Glutamatergic neuron (in vitro differentiated cells): ENCODE measurements around the gene SLC9A4. TPM values are rescaled to one million over a fixed set of nuclear protein-coding genes. Genes with fewer than 3 reads are reported as not detected.

Experiments
- DNase-seq: peaks from one replicate; pipeline ENCODE4 v3.0.0; 2022
- H3K27ac Mint-ChIP-seq: one replicate; pipeline ENCODE4 v1.8.0; 2020; ENCODE audit warnings: mild to moderate bottlenecking, mixed read lengths, inconsistent platforms; ENCODE audit not compliant: unreplicated experiment
- H3K27me3 Mint-ChIP-seq: one replicate; pipeline ENCODE4 v1.8.0; 2020; ENCODE audit warnings: mild to moderate bottlenecking, moderate library complexity, mixed read lengths, inconsistent platforms; ENCODE audit not compliant: unreplicated experiment
- H3K36me3 Mint-ChIP-seq: one replicate; pipeline ENCODE4 v1.8.0; 2020; ENCODE audit warnings: mild to moderate bottlenecking, mixed read lengths, inconsistent platforms; ENCODE audit not compliant: unreplicated experiment
- H3K4me1 Mint-ChIP-seq: one replicate; pipeline ENCODE4 v1.8.0; 2020; ENCODE audit warnings: mild to moderate bottlenecking, low read depth, mixed read lengths, inconsistent platforms; ENCODE audit not compliant: unreplicated experiment
- H3K4me3 Mint-ChIP-seq: one replicate; pipeline ENCODE4 v1.8.0; 2020; ENCODE audit warnings: mild to moderate bottlenecking, mixed read lengths, inconsistent platforms; ENCODE audit not compliant: unreplicated experiment
- H3K9me3 Mint-ChIP-seq: one replicate; pipeline ENCODE4 v1.8.0; 2020; ENCODE audit warnings: mild to moderate bottlenecking, moderate library complexity, mixed read lengths, inconsistent platforms; ENCODE audit not compliant: unreplicated experiment
- CTCF ChIP-seq: fragments of 200-600 bp; sonication (generic); IDR thresholded peaks from one replicate; pipeline ENCODE4 v1.5.0; 2021; ENCODE audit not compliant: partially characterized antibody, unreplicated experiment
- total RNA-seq: library from RNA; stranded (reverse); fragmentation: NEBNext Ultra II Directional; extraction: Animal tissue kit (Norgen Biotek cat#: 25700); gene quantifications from one replicate; pipeline ENCODE4 v1.2.1, GENCODE V29; 2021; ENCODE audit not compliant: unreplicated experiment

Gene SLC9A4
- total RNA-seq, 1 donor from 2014 or later = 0.12 TPM

GRCh38 chr2:102527086-102527485, 54.1 kb downstream of the SLC9A4 start:
- Mint-ChIP-seq H3K4me1 (no peaks in the 10 kb centered on the region), H3K27ac (no peak overlapping the region), H3K27me3 (peaks cover 1% of the 10 kb centered on the region), H3K36me3 (no peaks in the 10 kb centered on the region), H3K9me3 (no peaks in the 10 kb centered on the region), H3K4me3 (no peak overlapping the region)
- no peak for TF ChIP-seq CTCF
- DNase-seq = no peak

- no peak for TF ChIP-seq CTCF
- no peak for DNase-seq
- Mint-ChIP-seq H3K4me1 (no peaks in the 10 kb centered on the region), H3K27ac (no peak overlapping the region), H3K27me3 (no peaks in the 10 kb centered on the region), H3K9me3 (no peaks in the 10 kb centered on the region), H3K36me3 (no peaks in the 10 kb centered on the region), H3K4me3 (no peak overlapping the region)
Observed at GRCh38 chr2:102538491-102538890, 65.5 kb downstream of the SLC9A4 start.

- Mint-ChIP-seq H3K9me3 (no peaks in the 10 kb centered on the region), H3K4me1 (no peaks in the 10 kb centered on the region), H3K27ac (no peak overlapping the region), H3K4me3 (no peak overlapping the region), H3K36me3 (no peaks in the 10 kb centered on the region), H3K27me3 (no peaks in the 10 kb centered on the region)
- TF ChIP-seq CTCF = no peak
- DNase-seq = no peak
Observed at GRCh38 chr2:102540882-102541281, 67.9 kb downstream of the SLC9A4 start.

GRCh38 chr2:102544182-102544581, 71.2 kb downstream of the SLC9A4 start:
- no peaks in the 10 kb centered on the region for H3K27me3 Mint-ChIP-seq
- no peaks in the 10 kb centered on the region for H3K4me1 Mint-ChIP-seq
- peaks cover 3% of the 10 kb centered on the region for H3K36me3 Mint-ChIP-seq
- no peak overlapping the region for H3K4me3 Mint-ChIP-seq
- H3K27ac Mint-ChIP-seq = no peak overlapping the region
- no peak for TF ChIP-seq CTCF
- peaks cover 2% of the 10 kb centered on the region for H3K9me3 Mint-ChIP-seq
- no peak for DNase-seq

- no peak for DNase-seq
- H3K27ac Mint-ChIP-seq = no peak overlapping the region
- peaks cover 2% of the 10 kb centered on the region for H3K9me3 Mint-ChIP-seq
- TF ChIP-seq CTCF = no peak
- peaks cover 6% of the 10 kb centered on the region for H3K36me3 Mint-ChIP-seq
- H3K27me3 Mint-ChIP-seq = no peaks in the 10 kb centered on the region
- no peak overlapping the region for H3K4me3 Mint-ChIP-seq
- H3K4me1 Mint-ChIP-seq = no peaks in the 10 kb centered on the region
Observed at GRCh38 chr2:102547462-102547861, 74.4 kb downstream of the SLC9A4 start.
